HG02970 (cell line): ENCODE data around the gene PGBD5.

Source experiments
- ATAC-seq: cut with Tn5 transposase; IDR thresholded peaks from one replicate; pipeline ENCODE4 v1.9.1; 2021; ENCODE audit warnings: mild to moderate bottlenecking, moderate library complexity, moderate number of reproducible peaks; ENCODE audit not compliant: unreplicated experiment, low FRiP score

PGBD5 gene

DNA sequence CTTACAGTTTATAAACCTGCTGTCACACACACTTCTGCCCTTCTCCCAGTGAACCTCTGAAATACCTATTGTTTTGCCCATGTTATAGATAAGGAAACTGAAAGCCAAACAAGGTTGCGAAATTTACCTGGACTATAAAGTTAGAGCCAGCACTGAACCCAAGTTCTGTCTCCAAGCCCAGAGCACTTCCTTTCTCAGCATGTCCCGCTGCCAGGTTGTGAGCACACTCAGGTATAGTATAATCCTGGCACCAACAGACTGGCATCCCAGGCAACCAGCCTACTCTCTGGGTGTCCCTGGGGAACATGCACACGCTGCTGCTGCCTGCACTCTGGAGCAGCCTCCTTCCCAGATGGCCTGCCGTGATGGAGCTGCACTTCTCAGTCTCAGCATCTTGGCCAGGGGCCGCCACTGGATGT lies 45.1 kb downstream of the PGBD5 start:
- ATAC-seq, result no peak

DNA sequence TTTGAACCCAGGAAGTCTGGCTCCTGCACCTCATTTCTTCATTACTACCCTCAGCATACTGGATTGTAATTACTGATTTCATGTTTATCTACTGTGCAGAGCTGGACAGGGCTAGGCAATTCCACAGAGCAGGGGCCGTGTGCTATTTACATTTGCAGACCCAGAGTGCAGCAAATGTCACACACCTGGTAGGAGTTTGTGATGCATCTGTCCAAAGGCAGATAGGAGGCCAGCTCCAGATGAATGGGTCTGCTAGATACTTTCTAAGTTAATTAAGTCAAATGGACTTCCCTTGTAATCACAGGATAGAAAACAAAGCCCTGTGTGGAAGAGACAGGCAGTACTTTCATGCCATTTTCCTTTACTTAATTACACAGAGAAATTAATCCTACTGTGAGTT lies 46.2 kb downstream of the PGBD5 start:
- ATAC-seq, result no peak

DNA sequence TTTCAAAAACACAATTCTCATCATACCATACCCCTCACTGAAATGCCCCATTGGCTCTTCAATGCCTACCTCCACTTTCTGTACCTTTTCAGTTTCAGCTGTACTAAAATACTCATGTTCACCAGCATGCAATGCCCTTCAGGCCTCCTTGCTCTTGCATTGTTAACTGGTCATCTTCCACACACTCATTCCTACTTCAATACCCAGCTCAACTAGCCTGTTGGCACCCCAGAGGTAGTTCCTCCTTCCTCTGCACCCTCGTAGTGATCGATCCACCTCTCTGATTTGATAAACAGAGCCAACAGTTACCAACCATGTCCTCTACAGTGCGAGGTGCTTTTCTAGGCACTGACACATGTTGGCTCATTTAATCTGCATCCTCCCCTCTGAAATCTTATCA lies 46.7 kb downstream of the PGBD5 start:
- no peak for ATAC-seq

GRCh38 chr1:230377851-230378250 lies 48.3 kb downstream of the PGBD5 start:
- no peak for ATAC-seq

DNA sequence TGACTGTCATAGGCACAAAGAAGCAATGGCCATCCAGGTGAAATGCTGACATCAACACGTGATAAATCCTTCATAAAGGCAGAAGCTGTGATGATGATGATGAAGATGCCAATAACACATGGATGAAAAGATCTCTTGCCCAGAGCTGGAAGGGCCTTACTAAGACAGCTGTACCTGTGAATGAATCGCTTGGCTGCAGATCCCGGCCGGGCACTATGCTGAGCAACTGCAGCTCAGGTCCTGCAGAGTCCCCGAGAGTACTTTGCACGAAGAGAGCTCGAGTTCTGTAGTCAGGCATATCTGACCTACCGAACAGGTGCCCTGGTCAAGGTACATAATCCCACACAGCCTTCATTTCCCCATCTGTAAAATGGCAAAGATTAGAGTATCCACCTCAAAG lies 48.8 kb downstream of the PGBD5 start:
- ATAC-seq, result no peak

GRCh38 chr1:230376296-230376695 lies 49.8 kb downstream of the PGBD5 start:
- ATAC-seq, result no peak

DNA sequence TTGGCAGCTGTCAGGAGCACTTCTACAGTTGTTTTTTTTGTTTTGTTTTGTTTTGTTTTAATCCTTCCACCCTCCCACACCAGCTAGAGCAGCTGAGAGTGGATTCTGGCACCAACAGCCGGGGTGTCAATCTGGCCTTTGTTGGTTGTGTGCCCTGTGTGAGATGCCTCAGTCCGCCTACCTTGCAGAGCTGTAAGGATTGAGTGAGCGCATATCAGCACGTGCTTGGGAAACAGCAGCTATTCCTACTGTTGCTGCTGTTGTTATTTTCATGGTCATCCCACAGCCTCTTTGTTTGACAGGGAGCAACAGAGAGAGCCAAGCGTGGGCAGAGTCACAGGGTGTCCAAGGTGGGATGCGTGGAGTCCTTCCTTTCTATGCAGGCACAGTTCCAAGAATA lies 50.4 kb downstream of the PGBD5 start:
- ATAC-seq, result no peak

- no peak for ATAC-seq
Measured at GRCh38 chr1:230375147-230375546, 51.0 kb downstream of the PGBD5 start.

- no peak for ATAC-seq
Measured at GRCh38 chr1:230371923-230372703, 54.0 kb downstream of the PGBD5 start.

GRCh38 chr1:230370109-230370508 lies 56.0 kb downstream of the PGBD5 start:
- no peak for ATAC-seq

- no peak for ATAC-seq
Measured at GRCh38 chr1:230368871-230369270, 57.3 kb downstream of the PGBD5 start.

DNA sequence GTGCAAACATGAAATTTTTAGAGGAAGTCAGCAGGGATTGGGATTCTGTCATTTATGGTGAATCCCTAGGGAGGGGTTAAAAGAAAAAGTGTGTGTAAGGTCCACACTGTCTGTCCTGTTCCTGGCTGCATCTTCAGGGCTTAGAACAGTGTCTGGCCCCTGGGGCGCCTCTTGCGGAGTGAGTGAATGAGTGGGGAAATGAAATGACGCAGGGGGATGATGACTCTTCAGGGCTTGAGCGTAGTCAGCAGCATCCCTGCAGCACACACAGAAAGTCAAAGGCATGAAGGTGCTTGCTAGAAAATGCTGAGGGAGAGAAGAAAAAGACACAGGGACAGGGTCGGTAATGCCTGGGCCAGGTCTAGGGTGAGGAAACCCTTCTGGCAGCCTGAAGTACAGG lies 57.8 kb downstream of the PGBD5 start:
- no peak for ATAC-seq

DNA sequence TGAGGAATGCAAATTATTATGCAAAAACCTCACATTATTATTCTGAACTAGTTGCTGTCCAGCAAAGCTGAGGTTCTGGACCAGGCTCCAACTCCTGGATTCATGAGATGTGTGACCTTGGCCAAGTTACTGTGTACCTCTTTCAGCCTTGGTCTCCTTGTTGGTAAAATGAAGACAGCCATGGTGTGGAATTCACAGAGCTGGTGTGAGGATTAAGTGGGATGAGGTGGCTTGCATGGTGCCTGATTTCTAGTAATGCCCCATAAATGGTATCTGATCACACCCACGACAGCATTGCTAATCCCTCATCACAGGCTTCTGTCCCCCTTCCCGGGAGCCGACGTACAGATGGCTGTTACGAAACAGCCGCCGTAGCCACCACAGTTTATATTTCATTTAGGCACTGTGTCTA lies 59.6 kb downstream of the PGBD5 start:
- ATAC-seq, result no peak

DNA sequence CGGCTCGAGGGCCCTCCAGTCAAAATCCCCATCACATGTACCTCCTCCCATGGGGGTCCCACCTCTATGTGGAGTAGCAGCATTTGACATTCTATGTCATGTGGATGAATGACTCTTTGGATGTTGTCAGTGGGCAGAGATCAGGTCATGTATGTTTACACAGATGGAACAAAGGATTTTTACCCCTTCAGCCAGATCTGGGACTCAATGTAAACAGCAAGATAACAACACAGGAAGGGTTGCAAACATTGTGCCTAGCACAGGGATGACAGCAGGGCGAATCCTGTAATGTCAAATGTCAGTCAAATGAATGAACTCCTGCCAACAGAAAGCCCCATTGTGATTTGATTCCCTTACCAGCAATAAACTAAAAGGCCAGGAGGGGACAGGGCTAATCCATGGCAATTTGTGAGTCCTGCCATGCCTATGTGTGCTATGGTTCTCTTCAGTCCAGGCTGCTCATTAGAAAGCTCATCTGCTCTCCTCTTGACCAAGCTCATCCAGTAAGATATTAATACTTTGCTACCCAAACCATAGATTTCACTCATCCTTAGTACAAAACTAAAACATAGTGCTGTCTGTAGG lies 60.3 kb downstream of the PGBD5 start:
- no peak for ATAC-seq

GRCh38 chr1:230362949-230363348 lies 63.2 kb downstream of the PGBD5 start:
- no peak for ATAC-seq

- ATAC-seq, result no peak
Measured at GRCh38 chr1:230361941-230362340, 64.2 kb downstream of the PGBD5 start.

GRCh38 chr1:230359992-230360668 lies 66.0 kb downstream of the PGBD5 start:
- ATAC-seq, result no peak

- no peak for ATAC-seq
Measured at GRCh38 chr1:230356869-230357794, 69.0 kb downstream of the PGBD5 start.

DNA sequence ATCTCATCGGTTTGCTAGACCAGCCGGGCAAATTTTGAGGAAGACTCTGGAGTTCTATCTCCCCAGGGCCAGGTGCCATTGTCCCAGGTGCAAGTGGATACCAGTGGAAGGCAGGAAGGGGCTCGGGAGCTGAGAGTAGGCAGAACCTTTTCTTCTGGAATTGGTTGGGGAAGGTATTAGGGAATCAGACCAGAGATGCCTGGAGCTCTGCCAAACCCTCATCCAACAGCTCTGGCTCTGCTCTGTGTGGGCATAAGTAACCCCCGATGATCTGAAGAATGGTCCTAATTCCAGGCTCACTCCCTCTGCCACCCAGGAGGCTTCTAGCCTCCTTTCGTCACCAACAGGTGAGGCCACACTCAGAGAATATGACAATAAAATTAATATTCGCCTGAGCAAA lies 69.9 kb downstream of the PGBD5 start:
- no peak for ATAC-seq

GRCh38 chr1:230355594-230355993 lies 70.5 kb downstream of the PGBD5 start:
- no peak for ATAC-seq

- ATAC-seq, result no peak
Measured at GRCh38 chr1:230355128-230355527, 71.0 kb downstream of the PGBD5 start.
